IMR-90 (cell line): Measurements from ENCODE around the gene PLA2G2D. TPM values are rescaled to one million over a fixed set of nuclear protein-coding genes. Genes with fewer than 3 reads are reported as not detected.

Source experiments
- ATAC-seq: fragments of 200-7000 bp; cut with Tn5 transposase; 2 replicates; pipeline ENCODE4 v1.9.1; 2020; ENCODE audit warnings: low read depth, mild to moderate bottlenecking, moderate library complexity
- BruUV-seq: library from RNA; stranded (reverse); fragments of 400-500 nt; replicated peaks from 2 replicates; lab custom pipeline; 2021; lab: Mats Ljungman, UMichigan
- CTCF ChIA-PET: fragments of 300-600 bp; formaldehyde crosslinking; extraction: SDS; loops from one replicate; lab custom pipeline; 2021; ENCODE audit warnings: antibody characterized with exemption; lab: Yijun Ruan, JAX
- POLR2A ChIA-PET: fragments of 300-600 bp; sonication (Branson Sonifier 250); formaldehyde crosslinking; loops from one replicate; lab custom pipeline; 2022; ENCODE audit warnings: antibody characterized with exemption; ENCODE audit not compliant: unreplicated experiment; lab: Charles Lee
- DNase-seq: peaks from one replicate; pipeline ENCODE4 v3.0.0; 2013
- H2AFZ ChIP-seq: replicated peaks from 2 replicates; pipeline ENCODE3; 2013; ENCODE audit warnings: low read length, mild to moderate bottlenecking; ENCODE audit not compliant: poor library complexity
- H2AK5ac ChIP-seq: 2 replicates; pipeline ENCODE4 v1.6.1; 2013; ENCODE audit warnings: low read depth, low read length, inconsistent platforms
- H2AK9ac ChIP-seq: replicated peaks from 2 replicates; pipeline ENCODE3; 2013; ENCODE audit warnings: mild to moderate bottlenecking, low read depth, low read length, moderate library complexity; ENCODE audit not compliant: poor library complexity
- H2BK120ac ChIP-seq: 2 replicates; pipeline ENCODE4 v1.6.1; 2013; ENCODE audit warnings: low read depth, low read length, inconsistent platforms
- H2BK15ac ChIP-seq: 3 replicates; pipeline ENCODE4 v1.6.1; 2013; ENCODE audit warnings: low read depth, low read length, inconsistent platforms
- H2BK20ac ChIP-seq: 2 replicates; pipeline ENCODE4 v1.6.1; 2013; ENCODE audit warnings: low read depth, mild to moderate bottlenecking, inconsistent platforms, low read length, moderate library complexity
- H2BK5ac ChIP-seq: 2 replicates; pipeline ENCODE4 v1.6.1; 2013; ENCODE audit warnings: mild to moderate bottlenecking, low read depth, low read length, inconsistent platforms; ENCODE audit not compliant: poor library complexity, severe bottlenecking
- H3K14ac ChIP-seq: replicated peaks from 2 replicates; pipeline ENCODE4 v1.6.1; 2013; ENCODE audit warnings: low read depth, low read length, inconsistent platforms
- H3K18ac ChIP-seq: 2 replicates; pipeline ENCODE4 v1.6.1; 2013; ENCODE audit warnings: low read depth, low read length, control low read depth
- H3K23ac ChIP-seq: 2 replicates; pipeline ENCODE4 v1.6.1; 2013; ENCODE audit warnings: low read depth, low read length, inconsistent platforms
- H3K27ac ChIP-seq: 2 replicates; pipeline ENCODE4 v1.5.1; 2013; ENCODE audit warnings: mild to moderate bottlenecking, control low read depth, low read length; ENCODE audit not compliant: insufficient read depth
- H3K27me3 ChIP-seq: 2 replicates; pipeline ENCODE4 v1.6.1; 2013; ENCODE audit warnings: low read length; ENCODE audit not compliant: control insufficient read depth, insufficient read depth
- H3K36me3 ChIP-seq: 2 replicates; pipeline ENCODE4 v1.6.1; 2013; ENCODE audit warnings: low read length, mixed read lengths; ENCODE audit not compliant: control insufficient read depth, insufficient read depth
- H3K4ac ChIP-seq: 2 replicates; pipeline ENCODE4 v1.6.1; 2013; ENCODE audit warnings: low read depth, low read length, inconsistent platforms
- H3K4me1 ChIP-seq: 2 replicates; pipeline ENCODE4 v1.6.1; 2013; ENCODE audit warnings: low read length, mixed read lengths; ENCODE audit not compliant: control insufficient read depth, insufficient read depth
- H3K4me2 ChIP-seq: 2 replicates; pipeline ENCODE4 v1.6.1; 2013; ENCODE audit warnings: low read depth, mild to moderate bottlenecking, control low read depth, low read length, moderate library complexity
- H3K4me3 ChIP-seq: 2 replicates; pipeline ENCODE4 v1.5.1; 2013; ENCODE audit warnings: low read depth, mild to moderate bottlenecking, control low read depth, low read length, moderate library complexity; ENCODE audit not compliant: insufficient read depth
- H3K56ac ChIP-seq: 2 replicates; pipeline ENCODE4 v1.6.1; 2013; ENCODE audit warnings: low read length, inconsistent platforms; ENCODE audit not compliant: insufficient read depth; ENCODE audit errors: extremely low read depth
- H3K79me1 ChIP-seq, 2 experiments: 2 replicates each; pipeline ENCODE4 v1.6.1; 2013; ENCODE audit warnings: low read length in 2 of 2, inconsistent platforms in 1 of 2, low read depth in 1 of 2
- H3K9ac ChIP-seq: 2 replicates; pipeline ENCODE4 v1.6.1; 2013; ENCODE audit warnings: low read depth, low read length, control low read depth
- H3K9me1 ChIP-seq: 2 replicates; pipeline ENCODE4 v1.6.1; 2013; ENCODE audit warnings: low read length, inconsistent platforms; ENCODE audit not compliant: insufficient read depth
- H3K9me3 ChIP-seq: 2 replicates; pipeline ENCODE4 v1.6.1; 2013; ENCODE audit warnings: low read length; ENCODE audit not compliant: control insufficient read depth, insufficient read depth
- H4K20me1 ChIP-seq: 2 replicates; pipeline ENCODE4 v1.6.1; 2013; ENCODE audit warnings: low read length, inconsistent platforms; ENCODE audit not compliant: insufficient read depth
- H4K5ac ChIP-seq: 2 replicates; pipeline ENCODE4 v1.6.1; 2013; ENCODE audit warnings: mild to moderate bottlenecking, low read depth, low read length, control low read depth
- H4K8ac ChIP-seq, 2 experiments: 2 replicates each; pipeline ENCODE4 v1.6.1; 2013; ENCODE audit warnings: low read depth in 2 of 2, low read length in 2 of 2, control low read depth in 1 of 2, inconsistent platforms in 1 of 2
- H4K91ac ChIP-seq: 2 replicates; pipeline ENCODE4 v1.6.1; 2013; ENCODE audit warnings: low read depth, low read length, inconsistent platforms; ENCODE audit not compliant: insufficient read depth
- BHLHE40 ChIP-seq: fragments of 150-350 bp; IDR thresholded peaks from 2 replicates; pipeline ENCODE4 v1.6.1; 2016; ENCODE audit warnings: mild to moderate bottlenecking, low read depth, low read length
- CEBPB ChIP-seq: IDR thresholded peaks from 2 replicates; pipeline ENCODE4 v1.6.1; 2012; ENCODE audit warnings: low read depth, low read length, improper control_type of control experiment
- CHD1 ChIP-seq: IDR thresholded peaks from 2 replicates; pipeline ENCODE4 v1.6.1; 2012; ENCODE audit warnings: low read depth, low read length, improper control_type of control experiment
- FOS ChIP-seq: fragments of 150-350 bp; IDR thresholded peaks from 2 replicates; pipeline ENCODE4 v1.6.1; 2016; ENCODE audit warnings: low read depth, low read length
- MAFK ChIP-seq: IDR thresholded peaks from 2 replicates; pipeline ENCODE4 v1.6.1; 2012; ENCODE audit warnings: low read depth, low read length, improper control_type of control experiment
- MAZ ChIP-seq: IDR thresholded peaks from 2 replicates; pipeline ENCODE4 v1.6.1; 2012; ENCODE audit warnings: low read depth, mild to moderate bottlenecking, low read length, improper control_type of control experiment, moderate library complexity, borderline replicate concordance
- MXI1 ChIP-seq: IDR thresholded peaks from 2 replicates; pipeline ENCODE4 v1.6.1; 2012; ENCODE audit warnings: low read depth, mild to moderate bottlenecking, low read length, moderate library complexity, borderline replicate concordance
- NFE2L2 ChIP-seq: fragments of 150-350 bp; IDR thresholded peaks from 2 replicates; pipeline ENCODE4 v1.6.1; 2016; ENCODE audit warnings: low read depth, mild to moderate bottlenecking, low read length
- POLR2A ChIP-seq: IDR thresholded peaks from 2 replicates; pipeline ENCODE4 v1.6.1; 2012; ENCODE audit warnings: mild to moderate bottlenecking, low read depth, low read length
- RAD21 ChIP-seq: IDR thresholded peaks from 2 replicates; pipeline ENCODE4 v1.6.1; 2012; ENCODE audit warnings: low read length, improper control_type of control experiment
- RCOR1 ChIP-seq: IDR thresholded peaks from 2 replicates; pipeline ENCODE4 v1.6.1; 2012; ENCODE audit warnings: mild to moderate bottlenecking, low read length, improper control_type of control experiment; ENCODE audit not compliant: insufficient replicate concordance
- RFX5 ChIP-seq: IDR thresholded peaks from 2 replicates; pipeline ENCODE4 v1.8.0; 2012; ENCODE audit warnings: low read depth, mild to moderate bottlenecking, low read length, moderate library complexity
- SMC3 ChIP-seq: fragments of 150-350 bp; IDR thresholded peaks from 2 replicates; pipeline ENCODE4 v1.6.1; 2016; ENCODE audit warnings: low read depth, mild to moderate bottlenecking, antibody characterized with exemption, low read length, moderate library complexity
- dilution Hi-C: fragments of 300-500 bp; cut with HindIII; formaldehyde crosslinking; loops from one replicate; pipeline ENCODE4 v1.14.3; 2018; ENCODE audit warnings: low sequenced_read_pairs; ENCODE audit not compliant: unreplicated experiment
- in situ Hi-C: fragments of 300-500 bp; cut with MboI; formaldehyde crosslinking; loops from 3 replicates; pipeline ENCODE4 v1.14.3; 2019; ENCODE audit warnings: low sequenced_read_pairs, inconsistent platforms, mixed read lengths
- intact Hi-C: fragments of 100-400 bp; cut with micrococcal nuclease; formaldehyde crosslinking; loops from 2 replicates; pipeline ENCODE4 v1.10.0; 2022
- polyA plus RNA-seq, 3 experiments: library from polyadenylated mRNA; depleted of rRNA; stranded (reverse); fragments of >200 nt; gene quantifications; 2 replicates each; pipeline ENCODE4 v1.2.3, GENCODE V29; 2012; ENCODE audit warnings: low replicate concordance in 1 of 3
- total RNA-seq: library from RNA; depleted of rRNA; stranded (reverse); fragments of >200 nt; gene quantifications from 2 replicates; pipeline ENCODE4 v1.2.3, GENCODE V29; 2012
- TF ChIP-seq, protein P1 (sequence below): fragments of 150-350 bp; IDR thresholded peaks from 2 replicates; pipeline ENCODE4 v1.6.1; 2017; ENCODE audit warnings: mild to moderate bottlenecking, antibody characterized with exemption, low read length, low read depth
- TF ChIP-seq, protein P2 (sequence below): fragments of 150-350 bp; IDR thresholded peaks from 2 replicates; pipeline ENCODE4 v1.6.1; 2016; ENCODE audit warnings: low read depth, mild to moderate bottlenecking, low read length, moderate library complexity, borderline replicate concordance
- TF ChIP-seq, protein P3 (sequence below): conservative IDR thresholded peaks from 2 replicates; pipeline ENCODE4 v1.5.1; 2012; ENCODE audit warnings: mild to moderate bottlenecking, low read depth, low read length, improper control_type of control experiment

The PLA2G2D gene
- total and polyA plus RNA-seq, 2 of the 4 experiments (the other 2 are of a cell fraction): not detected

DNA sequence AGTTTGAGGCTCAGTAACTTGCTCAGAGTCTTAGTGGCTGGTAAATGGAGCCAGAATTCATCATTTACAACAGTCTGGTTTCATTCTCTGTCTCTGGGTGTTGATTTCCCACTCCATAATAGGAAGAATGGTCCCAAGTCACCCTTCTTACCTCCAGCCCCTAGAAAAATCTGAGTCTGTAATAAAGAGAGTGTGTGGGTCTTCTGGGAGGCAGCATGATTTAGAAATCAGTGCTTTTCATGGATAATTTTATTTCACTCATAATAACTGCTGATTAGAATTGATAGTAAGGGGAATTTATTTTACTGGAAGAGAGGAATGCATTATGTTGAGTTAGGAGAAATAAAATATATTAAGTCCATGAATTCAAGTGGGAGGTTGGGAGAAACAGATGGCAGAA, 2.1 kb downstream of the PLA2G2D start:
- intact Hi-C loops: no loop called here
- H3K27me3 ChIP-seq: peaks cover 39% of the 10 kb centered on the region
- H3K36me3 ChIP-seq: no peaks in the 10 kb centered on the region
- H3K79me1 ChIP-seq: no peaks in the 10 kb centered on the region
- no peak overlapping the region for H4K8ac ChIP-seq
- ChIA-PET POLR2A (no interaction called here), CTCF (no interaction called here)
- H2AK9ac ChIP-seq: no peak overlapping the region
- H3K23ac ChIP-seq: no peak overlapping the region
- TF ChIP-seq MAFK (no peak), RFX5 (no peak), POLR2A (no peak), RCOR1 (no peak), MXI1 (no peak), NFE2L2 (no peak), RAD21 (no peak), FOS (no peak), BHLHE40 (no peak), CEBPB (no peak), SMC3 (no peak), MAZ (no peak), CHD1 (no peak)
- TF ChIP-seq, protein P1, sequence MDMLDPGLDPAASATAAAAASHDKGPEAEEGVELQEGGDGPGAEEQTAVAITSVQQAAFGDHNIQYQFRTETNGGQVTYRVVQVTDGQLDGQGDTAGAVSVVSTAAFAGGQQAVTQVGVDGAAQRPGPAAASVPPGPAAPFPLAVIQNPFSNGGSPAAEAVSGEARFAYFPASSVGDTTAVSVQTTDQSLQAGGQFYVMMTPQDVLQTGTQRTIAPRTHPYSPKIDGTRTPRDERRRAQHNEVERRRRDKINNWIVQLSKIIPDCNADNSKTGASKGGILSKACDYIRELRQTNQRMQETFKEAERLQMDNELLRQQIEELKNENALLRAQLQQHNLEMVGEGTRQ: no peak
- TF ChIP-seq, protein P2, sequence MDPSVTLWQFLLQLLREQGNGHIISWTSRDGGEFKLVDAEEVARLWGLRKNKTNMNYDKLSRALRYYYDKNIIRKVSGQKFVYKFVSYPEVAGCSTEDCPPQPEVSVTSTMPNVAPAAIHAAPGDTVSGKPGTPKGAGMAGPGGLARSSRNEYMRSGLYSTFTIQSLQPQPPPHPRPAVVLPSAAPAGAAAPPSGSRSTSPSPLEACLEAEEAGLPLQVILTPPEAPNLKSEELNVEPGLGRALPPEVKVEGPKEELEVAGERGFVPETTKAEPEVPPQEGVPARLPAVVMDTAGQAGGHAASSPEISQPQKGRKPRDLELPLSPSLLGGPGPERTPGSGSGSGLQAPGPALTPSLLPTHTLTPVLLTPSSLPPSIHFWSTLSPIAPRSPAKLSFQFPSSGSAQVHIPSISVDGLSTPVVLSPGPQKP: no peak
- TF ChIP-seq, protein P3, sequence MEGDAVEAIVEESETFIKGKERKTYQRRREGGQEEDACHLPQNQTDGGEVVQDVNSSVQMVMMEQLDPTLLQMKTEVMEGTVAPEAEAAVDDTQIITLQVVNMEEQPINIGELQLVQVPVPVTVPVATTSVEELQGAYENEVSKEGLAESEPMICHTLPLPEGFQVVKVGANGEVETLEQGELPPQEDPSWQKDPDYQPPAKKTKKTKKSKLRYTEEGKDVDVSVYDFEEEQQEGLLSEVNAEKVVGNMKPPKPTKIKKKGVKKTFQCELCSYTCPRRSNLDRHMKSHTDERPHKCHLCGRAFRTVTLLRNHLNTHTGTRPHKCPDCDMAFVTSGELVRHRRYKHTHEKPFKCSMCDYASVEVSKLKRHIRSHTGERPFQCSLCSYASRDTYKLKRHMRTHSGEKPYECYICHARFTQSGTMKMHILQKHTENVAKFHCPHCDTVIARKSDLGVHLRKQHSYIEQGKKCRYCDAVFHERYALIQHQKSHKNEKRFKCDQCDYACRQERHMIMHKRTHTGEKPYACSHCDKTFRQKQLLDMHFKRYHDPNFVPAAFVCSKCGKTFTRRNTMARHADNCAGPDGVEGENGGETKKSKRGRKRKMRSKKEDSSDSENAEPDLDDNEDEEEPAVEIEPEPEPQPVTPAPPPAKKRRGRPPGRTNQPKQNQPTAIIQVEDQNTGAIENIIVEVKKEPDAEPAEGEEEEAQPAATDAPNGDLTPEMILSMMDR: no peak
- no TSS peak for BruUV-seq
- H4K91ac ChIP-seq: no peak overlapping the region
- H3K9ac ChIP-seq: no peak overlapping the region
- no peak overlapping the region for H3K4me3 ChIP-seq
- no peak overlapping the region for H2AK5ac ChIP-seq
- H3K56ac ChIP-seq: no peak overlapping the region
- no peak overlapping the region for H2BK120ac ChIP-seq
- H3K18ac ChIP-seq: no peak overlapping the region
- no peak overlapping the region for H3K4me2 ChIP-seq
- no peaks in the 10 kb centered on the region for H3K9me1 ChIP-seq
- no peak overlapping the region for H2BK20ac ChIP-seq
- DNase-seq: no peak
- no peak overlapping the region for H3K4ac ChIP-seq
- H3K14ac ChIP-seq: no peak overlapping the region
- H4K20me1 ChIP-seq: no peaks in the 10 kb centered on the region
- ATAC-seq: no peak
- no peaks in the 10 kb centered on the region for H3K4me1 ChIP-seq
- H3K27ac ChIP-seq: no peak overlapping the region
- H2AFZ ChIP-seq: no peak overlapping the region
- in situ Hi-C loops: no loop called here
- no peak overlapping the region for H2BK5ac ChIP-seq
- no peak overlapping the region for H2BK15ac ChIP-seq
- H3K9me3 ChIP-seq: no peaks in the 10 kb centered on the region
- no peak overlapping the region for H4K5ac ChIP-seq
- dilution Hi-C loops: no loop called here
